ENCODE data around the gene PNRC1.
A peak's percentile ranks its signal among the peaks of the same experiment; 100 is the strongest.

PNRC1 gene

DNA sequence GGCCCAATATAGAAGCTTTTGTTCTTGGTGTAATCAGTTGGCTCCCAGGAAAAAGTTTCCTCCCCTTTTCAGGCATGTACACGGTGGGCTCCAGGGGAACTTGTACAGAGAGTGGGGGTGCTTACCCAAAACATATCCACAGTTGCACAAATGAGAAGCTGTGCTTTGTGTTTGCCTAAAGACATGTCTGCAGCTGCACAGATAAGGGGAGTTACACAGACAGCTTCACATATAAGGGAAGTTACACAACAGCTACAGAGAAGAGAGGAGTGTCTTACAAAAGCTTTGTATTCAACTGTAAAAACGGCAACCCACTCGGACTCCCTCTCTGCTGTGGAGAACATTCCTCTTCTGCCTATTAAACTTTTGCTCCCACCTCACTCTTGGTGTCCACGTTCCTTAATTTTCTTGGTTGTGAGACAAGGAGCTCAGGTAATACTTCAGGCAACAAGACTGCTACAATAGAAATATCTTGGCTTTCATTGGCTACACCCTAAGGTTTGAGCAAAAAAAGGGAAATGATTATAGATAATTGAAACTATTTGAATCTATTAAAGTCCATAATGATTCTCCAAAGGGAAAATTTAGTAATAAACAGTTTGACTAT is 7.4 kb upstream of the PNRC1 start:
- peaks cover 6% of the 10 kb centered on the region for H3K27me3 Mint-ChIP-seq (ENCODE audit: low read depth, poor library complexity)
- TF ChIP-seq, protein P1, sequence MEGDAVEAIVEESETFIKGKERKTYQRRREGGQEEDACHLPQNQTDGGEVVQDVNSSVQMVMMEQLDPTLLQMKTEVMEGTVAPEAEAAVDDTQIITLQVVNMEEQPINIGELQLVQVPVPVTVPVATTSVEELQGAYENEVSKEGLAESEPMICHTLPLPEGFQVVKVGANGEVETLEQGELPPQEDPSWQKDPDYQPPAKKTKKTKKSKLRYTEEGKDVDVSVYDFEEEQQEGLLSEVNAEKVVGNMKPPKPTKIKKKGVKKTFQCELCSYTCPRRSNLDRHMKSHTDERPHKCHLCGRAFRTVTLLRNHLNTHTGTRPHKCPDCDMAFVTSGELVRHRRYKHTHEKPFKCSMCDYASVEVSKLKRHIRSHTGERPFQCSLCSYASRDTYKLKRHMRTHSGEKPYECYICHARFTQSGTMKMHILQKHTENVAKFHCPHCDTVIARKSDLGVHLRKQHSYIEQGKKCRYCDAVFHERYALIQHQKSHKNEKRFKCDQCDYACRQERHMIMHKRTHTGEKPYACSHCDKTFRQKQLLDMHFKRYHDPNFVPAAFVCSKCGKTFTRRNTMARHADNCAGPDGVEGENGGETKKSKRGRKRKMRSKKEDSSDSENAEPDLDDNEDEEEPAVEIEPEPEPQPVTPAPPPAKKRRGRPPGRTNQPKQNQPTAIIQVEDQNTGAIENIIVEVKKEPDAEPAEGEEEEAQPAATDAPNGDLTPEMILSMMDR (IDR thresholded peaks at IDR 0.05) = no peak
- H3K36me3 Mint-ChIP-seq (ENCODE audit: low read depth) = no peaks in the 10 kb centered on the region
- no peak for DNase-seq
- no peak overlapping the region for H3K27ac Mint-ChIP-seq
- H3K4me3 Mint-ChIP-seq = no peak overlapping the region
- no peaks in the 10 kb centered on the region for H3K4me1 Mint-ChIP-seq
- no peaks in the 10 kb centered on the region for H3K9me3 Mint-ChIP-seq

DNA sequence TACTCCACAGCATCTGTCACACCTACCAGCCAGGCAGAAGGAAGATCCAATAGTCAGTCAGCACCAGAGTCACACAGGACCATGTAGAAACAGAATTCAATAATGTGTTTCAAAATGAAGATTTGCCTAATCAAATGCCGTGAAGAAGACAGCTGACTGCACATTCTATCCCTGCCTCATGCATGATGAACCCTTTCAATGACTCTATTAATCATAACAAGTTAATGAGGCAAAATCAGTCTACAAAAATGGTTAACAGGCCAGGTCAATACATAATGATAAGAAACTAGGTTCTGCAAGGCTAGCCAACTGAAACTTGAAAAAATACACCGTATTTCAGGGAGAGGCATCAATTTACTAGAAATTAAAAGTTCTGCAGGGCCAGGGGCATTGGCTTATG is 6.7 kb upstream of the PNRC1 start:
- Mint-ChIP-seq H3K4me1 (peaks cover 5% of the 10 kb centered on the region), H3K4me3 (no peak overlapping the region), H3K36me3 (ENCODE audit: low read depth) (no peaks in the 10 kb centered on the region), H3K27me3 (ENCODE audit: low read depth, poor library complexity) (peaks cover 6% of the 10 kb centered on the region), H3K9me3 (no peaks in the 10 kb centered on the region), H3K27ac (no peak overlapping the region)
- no peak for DNase-seq
- TF ChIP-seq, protein P1 (IDR thresholded peaks at IDR 0.05) = no peak

DNA sequence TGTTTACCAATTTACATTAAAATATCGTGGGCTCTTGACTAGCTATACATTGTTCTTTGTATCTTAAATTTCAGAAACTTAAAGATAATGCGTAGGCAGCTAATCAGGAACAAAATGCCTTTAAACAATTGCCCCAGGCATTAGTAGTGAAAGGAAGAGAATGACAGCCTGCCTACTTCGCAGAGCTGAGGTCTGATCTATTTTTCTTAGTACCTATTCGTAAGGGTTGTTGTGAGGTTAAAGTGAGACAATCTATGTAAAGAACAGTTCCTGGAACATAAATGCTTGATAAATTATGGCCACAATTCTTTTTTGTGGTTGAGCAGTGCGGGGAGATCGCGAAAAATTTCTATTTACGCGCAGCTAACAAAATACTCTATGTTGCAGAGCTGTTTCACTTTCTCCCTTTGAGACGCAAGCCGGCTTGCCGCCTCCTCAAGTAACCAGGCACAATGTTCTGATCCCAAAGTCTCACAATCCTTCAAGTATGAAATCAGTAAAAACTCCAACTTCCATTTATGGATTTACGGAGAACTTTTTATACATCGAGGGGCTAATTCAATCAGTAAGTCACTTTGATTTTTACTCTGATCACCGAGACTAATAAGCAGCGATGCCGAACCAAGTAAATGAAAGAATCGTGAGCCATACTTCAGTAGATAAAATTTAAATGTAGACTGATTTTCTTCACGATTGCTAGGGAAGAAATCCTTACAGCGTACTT is 878 bp upstream of the PNRC1 start:
- DNase-seq = peak; percentile 20
- peaks cover 22% of the 10 kb centered on the region for H3K36me3 Mint-ChIP-seq (ENCODE audit: low read depth)
- peaks cover 8% of the 10 kb centered on the region for H3K27me3 Mint-ChIP-seq (ENCODE audit: low read depth, poor library complexity)
- H3K4me1 Mint-ChIP-seq = peaks cover 41% of the 10 kb centered on the region
- H3K9me3 Mint-ChIP-seq = no peaks in the 10 kb centered on the region
- peak overlapping the region; percentile 95 for H3K27ac Mint-ChIP-seq
- TF ChIP-seq, protein P1 (IDR thresholded peaks at IDR 0.05) = no peak
- peak overlapping the region; percentile 97 for H3K4me3 Mint-ChIP-seq

DNA sequence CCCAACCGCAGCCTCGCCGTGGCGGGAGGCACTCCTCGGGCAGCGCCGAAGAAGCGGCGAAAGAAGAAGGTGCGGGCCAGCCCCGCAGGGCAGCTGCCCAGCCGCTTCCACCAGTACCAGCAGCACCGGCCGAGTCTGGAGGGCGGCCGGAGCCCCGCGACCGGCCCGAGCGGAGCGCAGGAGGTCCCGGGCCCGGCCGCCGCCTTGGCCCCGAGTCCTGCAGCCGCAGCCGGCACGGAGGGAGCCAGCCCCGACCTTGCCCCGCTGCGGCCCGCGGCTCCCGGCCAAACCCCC is 525 bp downstream of the PNRC1 start:
- no peak for DNase-seq
- Mint-ChIP-seq H3K27ac (peak overlapping the region; percentile 98), H3K9me3 (no peaks in the 10 kb centered on the region), H3K27me3 (ENCODE audit: low read depth, poor library complexity) (peaks cover 4% of the 10 kb centered on the region), H3K4me1 (peaks cover 45% of the 10 kb centered on the region), H3K36me3 (ENCODE audit: low read depth) (peaks cover 34% of the 10 kb centered on the region), H3K4me3 (peak overlapping the region; percentile 97)
- TF ChIP-seq, protein P1 (IDR thresholded peaks at IDR 0.05) = no peak

DNA sequence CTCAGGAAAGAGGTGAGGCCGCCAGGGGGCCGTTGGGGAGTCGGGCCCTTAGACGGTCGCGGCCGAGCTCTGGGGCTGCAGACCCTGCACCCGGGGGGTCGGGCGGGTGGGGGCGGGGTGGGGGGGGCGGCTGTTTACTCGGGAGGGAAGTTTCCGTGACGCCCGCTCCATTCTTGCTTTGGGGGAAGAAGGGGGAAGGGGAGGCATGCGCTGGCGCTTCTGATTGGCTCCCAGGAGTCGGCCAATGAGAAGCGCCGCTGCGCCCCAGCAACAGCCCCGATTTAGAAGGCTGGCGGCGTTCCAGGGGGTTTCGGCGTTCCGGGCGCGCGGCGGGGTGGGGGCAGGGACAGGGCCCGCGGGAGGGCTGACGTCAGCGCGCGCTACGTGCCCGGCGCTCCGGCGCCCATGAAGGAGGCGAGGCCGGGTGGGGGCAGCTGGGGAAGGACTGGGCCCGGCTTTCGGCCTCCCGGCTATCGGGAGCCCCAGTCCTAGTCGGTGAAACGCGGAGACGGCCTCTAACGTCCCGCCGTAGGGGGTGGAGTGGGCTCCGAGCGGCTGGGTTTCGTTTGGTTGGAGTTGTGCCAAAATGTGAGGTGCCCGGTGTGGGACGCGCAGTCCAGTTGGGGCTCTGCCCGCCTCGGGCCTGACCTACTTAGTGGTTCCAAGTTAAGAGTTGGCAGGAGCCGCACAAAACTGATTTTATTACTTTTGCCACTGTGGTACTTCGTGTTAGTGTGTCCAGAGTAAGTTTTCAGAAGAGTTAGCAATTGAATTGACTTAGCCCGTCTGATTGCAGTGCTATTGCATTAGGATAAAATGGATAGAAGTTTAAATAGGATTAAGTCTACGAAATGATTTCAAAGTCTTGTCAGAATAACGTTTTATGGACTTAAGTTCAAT is 1.1 kb downstream of the PNRC1 start:
- peak overlapping the region; percentile 96 for H3K4me3 Mint-ChIP-seq
- H3K4me1 Mint-ChIP-seq = peaks cover 45% of the 10 kb centered on the region
- TF ChIP-seq, protein P1 (IDR thresholded peaks at IDR 0.05) = no peak
- no peaks in the 10 kb centered on the region for H3K9me3 Mint-ChIP-seq
- peaks cover 4% of the 10 kb centered on the region for H3K27me3 Mint-ChIP-seq (ENCODE audit: low read depth, poor library complexity)
- H3K36me3 Mint-ChIP-seq (ENCODE audit: low read depth) = peaks cover 34% of the 10 kb centered on the region
- H3K27ac Mint-ChIP-seq = peak overlapping the region; percentile 97
- peak; percentile 92 for DNase-seq
